GM12873 (cell line): ENCODE data around the gene MXI1.

Experiments used
- TF ChIP-seq, protein P1 (sequence below): IDR thresholded peaks from 2 replicates; pipeline ENCODE4 v1.5.1; 2012; ENCODE audit warnings: low read depth, mild to moderate bottlenecking, moderate library complexity, low read length, control low read depth; ENCODE audit not compliant: insufficient read depth; ENCODE audit errors: missing control alignments

The MXI1 gene

DNA sequence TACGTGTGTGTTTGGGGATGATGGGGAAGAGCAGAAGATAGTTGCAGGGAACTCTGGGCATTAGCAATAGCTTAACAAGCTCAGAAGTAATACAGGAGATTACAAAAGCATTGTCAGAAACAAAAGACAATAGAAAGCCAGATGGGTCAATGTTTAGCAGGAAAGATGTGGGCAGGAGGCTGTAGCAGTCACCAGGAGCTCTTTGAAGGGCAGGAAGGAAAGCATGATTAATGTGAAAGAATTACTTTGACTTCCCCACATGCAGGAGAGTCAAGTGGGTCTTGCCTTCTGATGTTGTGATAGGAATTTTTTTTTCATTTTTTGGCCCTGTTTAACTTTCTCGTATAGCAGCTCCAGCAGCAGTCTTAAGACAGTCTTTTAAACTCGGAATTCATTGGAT is 103.3 kb downstream of the MXI1 start:
- TF ChIP-seq, protein P1, sequence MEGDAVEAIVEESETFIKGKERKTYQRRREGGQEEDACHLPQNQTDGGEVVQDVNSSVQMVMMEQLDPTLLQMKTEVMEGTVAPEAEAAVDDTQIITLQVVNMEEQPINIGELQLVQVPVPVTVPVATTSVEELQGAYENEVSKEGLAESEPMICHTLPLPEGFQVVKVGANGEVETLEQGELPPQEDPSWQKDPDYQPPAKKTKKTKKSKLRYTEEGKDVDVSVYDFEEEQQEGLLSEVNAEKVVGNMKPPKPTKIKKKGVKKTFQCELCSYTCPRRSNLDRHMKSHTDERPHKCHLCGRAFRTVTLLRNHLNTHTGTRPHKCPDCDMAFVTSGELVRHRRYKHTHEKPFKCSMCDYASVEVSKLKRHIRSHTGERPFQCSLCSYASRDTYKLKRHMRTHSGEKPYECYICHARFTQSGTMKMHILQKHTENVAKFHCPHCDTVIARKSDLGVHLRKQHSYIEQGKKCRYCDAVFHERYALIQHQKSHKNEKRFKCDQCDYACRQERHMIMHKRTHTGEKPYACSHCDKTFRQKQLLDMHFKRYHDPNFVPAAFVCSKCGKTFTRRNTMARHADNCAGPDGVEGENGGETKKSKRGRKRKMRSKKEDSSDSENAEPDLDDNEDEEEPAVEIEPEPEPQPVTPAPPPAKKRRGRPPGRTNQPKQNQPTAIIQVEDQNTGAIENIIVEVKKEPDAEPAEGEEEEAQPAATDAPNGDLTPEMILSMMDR, result no peak

DNA sequence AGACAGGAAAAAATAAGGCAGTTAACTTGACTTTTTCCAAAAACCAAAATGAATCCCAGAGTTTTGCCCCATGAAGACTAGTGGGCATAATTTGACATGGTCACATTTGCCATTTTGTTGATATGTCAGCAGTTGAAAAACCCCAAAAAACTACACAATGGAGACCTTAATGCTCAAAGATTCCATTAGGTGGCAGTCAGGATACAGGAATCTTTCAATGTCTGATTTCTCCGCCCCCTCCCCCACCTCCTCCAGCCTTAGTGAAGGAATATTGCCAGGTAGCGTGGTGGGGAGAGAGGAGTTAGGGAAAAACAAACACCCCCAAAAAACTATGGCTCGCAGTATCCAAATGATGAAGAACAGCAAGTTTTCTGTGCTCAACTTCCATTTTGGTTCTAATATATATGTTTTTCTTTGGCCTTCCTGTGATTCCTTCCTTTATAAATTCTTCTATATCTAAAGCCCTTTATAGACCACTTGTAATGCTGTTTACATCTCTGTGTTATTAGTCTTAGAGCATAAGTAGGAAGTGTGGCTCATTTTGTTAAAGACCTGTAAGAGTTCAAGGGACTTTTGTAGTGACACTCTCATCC is 104.0 kb downstream of the MXI1 start:
- TF ChIP-seq, protein P1, result peak; percentile 67

DNA sequence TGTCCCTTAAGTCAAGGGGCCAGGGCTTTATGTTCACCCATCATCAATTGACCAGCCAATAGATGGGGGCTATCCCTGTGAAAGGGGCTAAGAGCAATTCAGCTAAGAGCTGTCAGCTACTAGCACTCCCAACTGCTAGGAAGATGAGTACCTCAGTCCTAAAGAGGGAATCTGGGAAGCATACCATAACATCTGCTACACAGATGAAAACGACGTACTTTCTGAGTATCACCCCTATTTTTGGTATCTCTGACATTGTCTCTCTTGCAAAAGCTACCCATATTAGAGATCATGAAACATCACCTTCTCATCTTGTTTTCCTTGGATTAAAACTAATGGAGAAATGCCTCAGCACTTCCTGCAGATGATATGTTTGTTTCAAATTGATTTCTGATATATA is 104.8 kb downstream of the MXI1 start:
- TF ChIP-seq, protein P1, result no peak

DNA sequence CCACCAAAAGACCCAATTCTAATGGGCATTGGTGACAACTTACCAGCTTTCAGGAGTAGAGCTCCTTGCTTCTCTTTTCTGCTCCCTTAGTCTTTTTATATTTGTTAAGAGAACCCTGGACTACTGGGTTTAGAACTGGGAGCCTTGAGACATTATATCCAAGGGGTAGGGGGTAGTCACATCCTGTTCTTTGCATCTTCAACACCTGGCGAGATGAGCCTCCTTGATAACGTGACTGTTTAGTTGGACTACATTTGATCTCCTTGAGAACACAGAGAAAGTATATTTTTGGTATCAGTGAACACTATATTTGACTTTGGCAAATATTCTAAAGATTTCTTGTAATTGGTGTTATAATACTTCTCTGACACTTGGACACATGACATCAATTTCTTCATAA is 106.3 kb downstream of the MXI1 start:
- TF ChIP-seq, protein P1, result no peak

DNA sequence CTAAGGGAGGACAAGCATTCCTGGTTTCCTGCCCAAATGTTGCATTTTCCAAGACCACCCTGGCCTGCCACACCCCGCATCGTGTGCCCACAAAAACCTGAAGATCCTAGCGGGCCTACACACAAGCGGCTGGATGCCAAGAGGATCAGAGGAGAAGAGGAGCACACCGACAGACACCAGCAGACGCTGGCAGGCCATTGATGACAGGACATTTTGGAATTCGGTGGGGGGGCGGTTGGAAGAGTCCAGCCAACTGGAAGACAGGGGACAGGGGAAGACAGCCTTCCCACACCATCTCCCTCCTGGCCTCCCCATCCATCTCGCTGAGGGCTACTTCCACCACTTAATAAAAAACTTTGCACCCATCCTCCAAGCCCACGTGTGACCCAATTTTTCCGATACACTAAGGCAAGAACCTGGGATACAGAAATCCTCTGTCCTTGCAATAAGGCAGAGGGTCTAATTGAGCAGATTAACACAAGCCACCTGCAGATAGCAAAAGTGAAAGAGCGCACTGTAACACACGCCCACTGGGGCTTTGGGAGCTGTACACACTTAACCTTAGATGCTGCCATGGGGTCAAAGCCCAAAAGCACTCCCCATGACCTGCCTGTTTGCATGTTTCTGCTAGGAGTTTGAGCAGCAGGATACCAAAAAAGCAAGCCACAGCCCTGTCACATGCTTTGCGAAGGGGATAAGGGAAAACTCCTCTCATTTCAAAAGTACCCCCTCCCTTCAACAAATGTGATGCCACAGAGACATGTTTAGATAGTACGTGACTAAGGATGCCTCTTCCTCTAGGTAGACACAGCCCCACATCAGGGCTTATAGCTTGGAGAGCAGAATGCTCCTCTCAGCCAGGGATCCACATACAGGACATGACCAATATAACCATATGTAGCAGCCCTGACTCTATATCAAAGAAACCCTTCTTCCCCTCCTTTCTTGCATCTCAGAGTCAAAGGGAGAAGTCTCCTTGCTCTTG is 110.8 kb downstream of the MXI1 start:
- TF ChIP-seq, protein P1, result no peak

DNA sequence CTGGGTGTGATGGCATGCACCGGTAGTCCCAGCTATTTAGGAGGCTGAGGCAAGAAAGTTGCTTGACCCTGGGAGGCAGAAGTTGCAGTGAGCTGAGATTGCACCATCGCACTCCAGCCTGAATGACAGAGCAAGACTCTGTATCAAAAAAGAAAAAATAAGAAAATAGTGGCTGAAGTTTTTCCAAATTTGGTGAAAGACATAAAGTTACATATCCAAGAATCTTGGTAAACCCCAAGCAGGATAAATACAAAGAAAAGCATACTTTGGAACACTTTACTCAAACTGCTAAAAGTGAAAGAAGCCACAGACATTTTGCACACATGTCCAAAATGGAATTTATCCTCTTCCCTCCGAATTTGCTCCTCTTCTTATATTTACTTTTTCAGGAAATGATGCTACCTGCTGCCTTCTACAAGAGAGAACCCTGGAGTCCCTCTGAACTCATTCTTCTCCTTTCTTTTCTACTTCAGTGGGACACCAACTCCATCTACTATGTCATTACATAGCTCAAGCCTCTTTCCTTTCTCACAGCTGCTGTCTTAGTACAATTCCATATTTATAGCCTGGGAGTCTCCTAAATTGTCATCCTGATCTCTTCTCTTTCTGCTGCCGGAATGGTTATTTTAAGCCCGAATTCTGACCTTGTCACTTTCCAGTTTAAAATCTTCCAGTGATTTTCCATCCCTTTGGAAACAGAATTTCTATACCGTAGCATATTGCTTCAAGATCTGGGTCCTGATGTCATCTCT is 114.6 kb downstream of the MXI1 start:
- TF ChIP-seq, protein P1, result no peak

DNA sequence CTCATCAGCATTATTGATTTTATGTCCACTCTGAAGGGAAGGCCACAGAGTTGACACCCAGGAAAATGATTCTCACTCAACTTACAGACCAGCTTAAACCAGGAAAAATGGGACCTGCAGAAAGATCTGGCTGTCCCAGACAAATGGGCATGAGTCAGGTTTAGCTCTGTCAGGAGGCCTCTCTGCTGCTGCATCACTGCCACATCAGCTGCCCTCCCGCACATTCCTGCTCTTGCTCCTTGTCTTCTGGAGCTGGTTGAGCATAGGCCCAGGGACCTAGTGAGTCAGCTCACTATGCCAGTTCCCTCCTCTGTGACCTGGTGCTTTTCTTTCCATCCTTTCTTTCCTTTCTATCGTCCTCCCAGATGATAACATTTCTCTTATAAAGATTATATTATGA is 116.1 kb downstream of the MXI1 start:
- TF ChIP-seq, protein P1, result no peak
